Endothelial cell of umbilical vein (primary cell): ENCODE data around the gene DNAJC6. TPM values are rescaled to one million over a fixed set of nuclear protein-coding genes. Genes with fewer than 3 reads are reported as not detected.
"Not testable (repeated sequence)": the region's sequence is repeated elsewhere in the genome, so short reads cannot be mapped to it uniquely, and the experiment has no call there.

Source experiments
- BruUV-seq: library from RNA; stranded (reverse); fragments of 400-500 nt; replicated peaks from 2 replicates; lab custom pipeline; 2021; lab: Mats Ljungman, UMichigan
- CTCF ChIA-PET: fragments of 300-600, 350-600 bp; sonication (Branson Sonifier 250); formaldehyde crosslinking; loops from one replicate; lab custom pipeline; 2021; ENCODE audit warnings: antibody characterized with exemption, inconsistent platforms; lab: Charles Lee
- POLR2A ChIA-PET: fragments of 300-600, 350-600 bp; sonication (Branson Sonifier 250); formaldehyde crosslinking; loops from one replicate; lab custom pipeline; 2021; ENCODE audit warnings: antibody characterized with exemption, inconsistent platforms; lab: Charles Lee
- DNase-seq: peaks from one replicate; pipeline ENCODE4 v3.0.0-alpha.2; 2011; ENCODE audit warnings: low read depth, low spot score
- FAIRE-seq: peaks from 2 replicates; lab custom pipeline; 2011; peaks lifted over from hg19 to GRCh38; lab: Jason Lieb, UNC
- H2AFZ ChIP-seq: 2 replicates; pipeline ENCODE4 v1.6.0; 2012; ENCODE audit warnings: low read depth, low read length, control low read depth, inconsistent platforms
- H3K27ac ChIP-seq: 2 replicates; pipeline ENCODE4 v1.5.1; 2011; ENCODE audit warnings: low read depth, mild to moderate bottlenecking, control low read depth, low read length, moderate library complexity; ENCODE audit not compliant: insufficient read depth
- H3K27me3 ChIP-seq, 2 experiments: 2 replicates each; pipeline versions ENCODE4 v1.6.0 to v1.6.1; 2011; ENCODE audit warnings: low read length in 2 of 2, mixed read lengths in 1 of 2; ENCODE audit not compliant: control insufficient read depth in 2 of 2, insufficient read depth in 2 of 2
- H3K36me3 ChIP-seq, 2 experiments: 2 replicates in 1 of 2; 3 replicates in 1 of 2; pipeline ENCODE4 v1.5.1; 2011; ENCODE audit warnings: low read length in 2 of 2, mild to moderate bottlenecking in 1 of 2, moderate library complexity in 1 of 2; ENCODE audit not compliant: control insufficient read depth in 2 of 2, insufficient read depth in 2 of 2; ENCODE audit errors: extremely low read depth in 1 of 2
- H3K4me1 ChIP-seq: 3 replicates; pipeline ENCODE4 v1.5.1; 2011; ENCODE audit warnings: mild to moderate bottlenecking, low read length; ENCODE audit not compliant: control insufficient read depth, insufficient read depth; ENCODE audit errors: extremely low read depth
- H3K4me2 ChIP-seq: 2 replicates; pipeline ENCODE4 v1.6.1; 2011; ENCODE audit warnings: low read length, control low read depth, mixed read lengths; ENCODE audit not compliant: insufficient read depth
- H3K4me3 ChIP-seq, 3 experiments: fragments of 200-600 bp in 1 of 3; sonication (generic), shearing (Covaris generic) in 1 of 3; replicated peaks in 1 of 3; 2 replicates each; pipeline ENCODE4 v1.5.1; 2011 to 2016; ENCODE audit warnings: control low read depth in 3 of 3, low read length in 3 of 3, mild to moderate bottlenecking in 2 of 3, inconsistent platforms in 1 of 3, low read depth in 1 of 3, moderate library complexity in 1 of 3; ENCODE audit not compliant: insufficient read depth in 1 of 3
- H3K79me2 ChIP-seq: 2 replicates; pipeline ENCODE4 v1.6.0; 2012; ENCODE audit warnings: low read length, inconsistent platforms; ENCODE audit not compliant: control insufficient read depth, insufficient read depth
- H3K9ac ChIP-seq: replicated peaks from 2 replicates; pipeline ENCODE3; 2011; ENCODE audit warnings: low read length, control low read depth; ENCODE audit not compliant: insufficient read depth; ENCODE audit errors: extremely low read depth
- H3K9me1 ChIP-seq: replicated peaks from 3 replicates; pipeline ENCODE4 v1.6.0; 2011; ENCODE audit warnings: mild to moderate bottlenecking, low read length; ENCODE audit not compliant: control insufficient read depth, insufficient read depth; ENCODE audit errors: extremely low read depth
- H3K9me3 ChIP-seq: replicated peaks from 2 replicates; pipeline ENCODE4 v1.5.1; 2012; ENCODE audit warnings: low read length, inconsistent platforms; ENCODE audit not compliant: control insufficient read depth, insufficient read depth
- H4K20me1 ChIP-seq: replicated peaks from 2 replicates; pipeline ENCODE3; 2011; ENCODE audit warnings: mild to moderate bottlenecking, low read length; ENCODE audit not compliant: control insufficient read depth, insufficient read depth; ENCODE audit errors: extremely low read depth
- EZH2 ChIP-seq: IDR thresholded peaks from 2 replicates; pipeline ENCODE4 v1.6.1; 2012; ENCODE audit warnings: borderline replicate concordance, low read depth, mild to moderate bottlenecking, moderate library complexity, low read length, inconsistent platforms; ENCODE audit not compliant: severe bottlenecking
- FOS ChIP-seq: IDR thresholded peaks from 2 replicates; pipeline ENCODE4 v1.6.1; 2011; ENCODE audit warnings: mild to moderate bottlenecking, low read length, moderate library complexity, borderline replicate concordance; ENCODE audit not compliant: insufficient read depth
- GATA2 ChIP-seq: IDR thresholded peaks from 2 replicates; pipeline ENCODE4 v1.7.0; 2011; ENCODE audit warnings: low read depth, mild to moderate bottlenecking, moderate library complexity, mixed read lengths, low read length; ENCODE audit not compliant: insufficient read length, insufficient read depth
- JUN ChIP-seq: IDR thresholded peaks from 2 replicates; pipeline ENCODE4 v1.6.1; 2011; ENCODE audit warnings: borderline replicate concordance, low read depth; ENCODE audit not compliant: insufficient read length, insufficient read depth
- MYC ChIP-seq: IDR thresholded peaks from one replicate; pipeline ENCODE4 v1.6.1; 2011; ENCODE audit warnings: mild to moderate bottlenecking, low read depth, low read length
- POLR2A ChIP-seq: IDR thresholded peaks from 2 replicates; pipeline ENCODE4 v1.6.1; 2012; ENCODE audit warnings: low read depth, mild to moderate bottlenecking, control low read depth, low read length
- POLR2AphosphoS5 ChIP-seq: IDR thresholded peaks from 2 replicates; pipeline ENCODE4 v1.6.1; 2012; ENCODE audit warnings: low read depth, mild to moderate bottlenecking, control low read depth, low read length, moderate library complexity; ENCODE audit not compliant: insufficient read depth
- dilution Hi-C: fragments of 300-500 bp; cut with MboI; formaldehyde crosslinking; loops from one replicate; pipeline ENCODE4 v1.15.0; 2019; ENCODE audit warnings: low sequenced_read_pairs; ENCODE audit not compliant: extremely low pct_ligation_motif_present
- intact Hi-C: fragments of 100-400 bp; cut with micrococcal nuclease; formaldehyde crosslinking; loops from one replicate; pipeline ENCODE4 v1.10.0; 2022
- polyA plus RNA-seq, 4 experiments: library from polyadenylated mRNA; depleted of rRNA in 3 of 4; stranded (reverse) in 3 of 4; unstranded in 1 of 4; fragments of >200 nt; gene quantifications; 2 replicates each; pipeline versions ENCODE4 v1.2.1 to v1.2.3, GENCODE V29; 2011 to 2012; ENCODE audit warnings: missing spikeins in 1 of 4
- total RNA-seq: library from RNA; stranded (reverse); gene quantifications from 2 replicates; pipeline ENCODE4 v1.2.3, GENCODE V29; 2021

Gene DNAJC6
- total and polyA plus RNA-seq, 2 donors (not counting 3 experiments of a cell fraction or from before 2014, with no cell fraction given) = 2.3 to 4.9 TPM

DNA sequence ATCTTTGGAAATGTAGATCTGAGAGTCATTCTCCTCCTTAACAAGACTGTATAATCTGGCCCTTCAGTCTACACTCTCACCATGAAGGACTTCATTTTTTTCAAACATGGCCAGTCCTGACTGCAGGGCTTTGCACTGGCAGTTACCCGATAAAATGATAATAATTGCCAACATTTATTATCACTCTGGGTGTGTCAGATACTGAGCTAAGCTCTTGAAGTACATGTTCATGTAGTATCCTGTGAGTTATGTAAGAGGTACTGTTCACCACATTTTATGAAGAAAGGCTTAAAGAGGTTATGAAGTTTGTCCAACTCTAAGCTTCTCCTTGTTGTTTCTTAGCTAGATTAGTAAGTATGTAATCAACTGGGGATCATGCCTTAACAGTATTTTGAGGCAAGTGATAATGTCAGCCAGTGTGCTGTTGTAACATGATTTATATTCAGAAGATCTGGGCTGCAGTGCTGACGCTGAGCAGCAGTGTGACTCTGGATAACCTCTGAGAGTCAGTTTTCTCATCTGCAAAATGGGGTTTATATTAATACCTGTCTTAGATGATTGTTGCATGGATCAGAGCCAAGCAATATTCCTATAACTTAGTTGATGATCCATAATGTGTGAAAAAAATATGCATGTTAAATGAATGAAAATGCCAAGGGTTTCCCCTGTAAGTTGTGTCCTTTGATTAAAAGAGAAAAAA is 69.1 kb downstream of the DNAJC6 start:
- H3K9ac ChIP-seq = no peak overlapping the region
- no TSS peak for BruUV-seq
- dilution Hi-C loops = no loop called here

GRCh38 chr1:65384426-65384825 is 75.1 kb downstream of the DNAJC6 start:
- H3K4me1 ChIP-seq, BruUV-seq, H3K4me2 ChIP-seq, H3K9me3 ChIP-seq, FAIRE-seq, H3K4me3 ChIP-seq, dilution Hi-C loops, H3K79me2 ChIP-seq, H3K36me3 ChIP-seq, H3K27me3 ChIP-seq, DNase-seq, H2AFZ ChIP-seq, H3K27ac ChIP-seq, intact Hi-C loops, H4K20me1 ChIP-seq, H3K9me1 ChIP-seq, POLR2A ChIA-PET, H3K9ac ChIP-seq: not testable (repeated sequence)
- CTCF ChIA-PET = interaction anchor here (1.0 to 1.7 kb wide), 2 partner anchors 30 to 47 kb away, joined by 4 to 5 read pairs; no protein-coding TSS in a partner anchor

More for the DNA sequence above, 69.1 kb downstream of the DNAJC6 start:
- ChIA-PET POLR2A (no interaction called here), CTCF (interaction anchor here (1.0 kb wide), 1 partner anchor 11 kb away, joined by 3 read pairs; no protein-coding TSS in a partner anchor)
- Histone ChIP-seq H4K20me1 (no peaks in the 10 kb centered on the region), H3K36me3 (no peaks in the 10 kb centered on the region), H3K4me2 (no peak overlapping the region), H2AFZ (no peak overlapping the region), H3K4me3 (no peak overlapping the region), H3K4me1 (no peaks in the 10 kb centered on the region), H3K9me3 (no peaks in the 10 kb centered on the region), H3K27me3 (no peaks in the 10 kb centered on the region), H3K79me2 (no peaks in the 10 kb centered on the region), H3K27ac (no peak overlapping the region), H3K9me1 (no peaks in the 10 kb centered on the region)
- intact Hi-C loops = no loop called here
- FAIRE-seq (no peak), DNase-seq (no peak)
- TF ChIP-seq MYC (no peak), FOS (no peak), POLR2AphosphoS5 (no peak), GATA2 (no peak), EZH2 (no peak), JUN (no peak), POLR2A (no peak)
